SJSA1 (cell line): Measurements from ENCODE around the gene CD300C. TPM values are rescaled to one million over a fixed set of nuclear protein-coding genes. Genes with fewer than 3 reads are reported as not detected.
"Not testable (repeated sequence)": the region's sequence is repeated elsewhere in the genome, so short reads cannot be mapped to it uniquely, and the experiment has no call there.

ENCODE experiments used
- DNase-seq, 2 experiments: peaks; one replicate each; pipeline ENCODE4 v3.0.0-alpha.2; 2015 to 2020; ENCODE audit warnings: low spot score in 2 of 2, low read depth in 1 of 2
- H3K27ac ChIP-seq: fragments of 250-450 bp; sonication (Bioruptor Pico); 2 replicates; pipeline ENCODE4 v1.5.1; 2020; ENCODE audit warnings: mild to moderate bottlenecking, moderate library complexity
- H3K27me3 ChIP-seq: fragments of 250-450 bp; sonication (Bioruptor Pico); replicated peaks from 2 replicates; pipeline ENCODE4 v1.5.1; 2020; ENCODE audit warnings: mild to moderate bottlenecking, moderate library complexity
- H3K36me3 ChIP-seq: fragments of 250-450 bp; sonication (Bioruptor Pico); 2 replicates; pipeline ENCODE4 v1.5.1; 2020; ENCODE audit warnings: mild to moderate bottlenecking
- H3K4me1 ChIP-seq: fragments of 250-450 bp; sonication (Bioruptor Pico); replicated peaks from 2 replicates; pipeline ENCODE4 v1.6.1; 2021; ENCODE audit warnings: mild to moderate bottlenecking
- H3K4me3 ChIP-seq: fragments of 250-450 bp; sonication (Bioruptor Pico); 2 replicates; pipeline ENCODE4 v1.5.1; 2020; ENCODE audit warnings: mild to moderate bottlenecking
- H3K9me3 ChIP-seq: fragments of 250-450 bp; sonication (Bioruptor Pico); replicated peaks from 2 replicates; pipeline ENCODE4 v1.5.1; 2020; ENCODE audit warnings: mild to moderate bottlenecking
- total RNA-seq: library from RNA; depleted of rRNA; stranded (reverse); fragments of >200 nt; shearing (Covaris generic); gene quantifications from 2 replicates; pipeline ENCODE4 v1.2.3, GENCODE V29; 2014; rRNA removed

CD300C gene
- not detected in 2 replicates for total RNA-seq

GRCh38 chr17:74545843-74546230 lies at the start of gene CD300C:
CD300C (minus strand) TSS chr17:74546115; CDS start chr17:74545782, 333 bp downstream.
- no peak for DNase-seq
- H3K4me1 ChIP-seq, result no peaks in the 10 kb centered on the region

DNA sequence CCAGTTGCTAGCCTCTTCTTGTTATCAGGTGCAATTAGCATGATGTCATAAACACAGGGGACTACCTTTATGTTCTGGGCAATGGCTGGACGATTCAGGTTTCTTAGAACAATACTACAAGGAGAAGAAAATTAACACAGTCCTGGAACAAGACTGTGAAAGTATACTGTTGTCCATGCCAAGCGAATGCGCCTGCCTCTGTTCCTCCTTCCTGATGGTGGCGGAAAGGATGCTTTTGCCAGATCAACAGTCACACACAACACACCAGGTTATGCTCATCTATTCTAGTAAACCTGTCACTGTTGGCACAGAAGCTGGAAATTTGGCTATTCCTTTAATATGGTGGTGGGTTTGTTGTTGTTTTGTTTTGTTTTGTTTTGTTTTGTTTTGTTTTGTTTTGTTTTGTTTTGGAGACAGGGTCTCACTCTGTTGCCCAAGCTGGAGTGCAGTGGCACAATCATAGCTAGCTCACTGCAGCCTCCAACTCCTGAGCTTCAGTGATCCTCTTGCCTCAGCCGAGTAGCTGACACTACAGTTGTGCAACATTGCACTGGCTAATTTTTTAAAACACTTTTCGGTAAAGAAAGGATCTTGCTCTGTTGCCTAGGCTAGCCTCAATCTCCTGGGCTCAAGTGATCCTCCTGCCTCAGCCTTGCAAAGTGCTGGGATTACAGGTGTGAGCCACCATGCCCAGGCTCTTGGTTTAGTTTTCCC lies 49.3 kb upstream of the CD300C start:
- Histone ChIP-seq H3K27ac (no peak overlapping the region), H3K36me3 (no peaks in the 10 kb centered on the region), H3K4me1 (no peaks in the 10 kb centered on the region), H3K9me3 (no peaks in the 10 kb centered on the region), H3K4me3 (no peak overlapping the region), H3K27me3 (peaks cover 21% of the 10 kb centered on the region)
- no peak for DNase-seq

More at GRCh38 chr17:74545843-74546230, at the start of gene CD300C:
- no peaks in the 10 kb centered on the region for H3K36me3 ChIP-seq
- H3K27me3 ChIP-seq, result peaks cover 69% of the 10 kb centered on the region
- H3K9me3 ChIP-seq, result no peaks in the 10 kb centered on the region
- no peak within 1 kb of the TSS for H3K4me3 ChIP-seq
- H3K27ac ChIP-seq, result no peak within 1 kb of the TSS

- DNase-seq, result no peak
- H3K4me1 ChIP-seq, result no peaks in the 10 kb centered on the region
- H3K36me3 ChIP-seq, result no peaks in the 10 kb centered on the region
- no peaks in the 10 kb centered on the region for H3K9me3 ChIP-seq
- no peak within 1 kb of the TSS for H3K27ac ChIP-seq
- peaks cover 7% of the 10 kb centered on the region for H3K27me3 ChIP-seq
- no peak within 1 kb of the TSS for H3K4me3 ChIP-seq
Measured at GRCh38 chr17:74592087-74592990, 46.4 kb upstream of the CD300C start, which contains the start of gene CD300LD. CD300LD (minus strand) TSS chr17:74592283; CDS start chr17:74592202, 81 bp downstream.

DNA sequence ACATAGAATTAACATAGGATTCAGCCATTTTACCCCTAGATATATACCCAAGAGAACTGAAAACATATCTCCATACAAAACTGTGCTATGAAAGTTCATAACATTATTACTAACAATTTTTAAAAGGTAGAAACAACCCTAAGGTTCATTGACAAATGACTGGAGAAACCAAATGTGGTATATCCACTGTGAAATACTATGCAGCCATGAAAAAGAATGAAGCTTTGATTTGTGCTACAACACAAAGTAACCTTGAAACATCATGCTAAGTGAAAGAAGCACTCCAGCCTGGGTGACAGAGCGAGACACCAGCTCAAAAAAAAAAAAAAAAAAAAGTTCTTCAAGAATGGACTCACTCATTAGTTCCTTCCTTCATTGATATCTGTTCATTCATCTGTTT lies 45.6 kb upstream of the CD300C start:
- Histone ChIP-seq H3K9me3 (no peaks in the 10 kb centered on the region), H3K27ac (no peak overlapping the region), H3K36me3 (no peaks in the 10 kb centered on the region), H3K27me3 (peaks cover 9% of the 10 kb centered on the region), H3K4me1 (no peaks in the 10 kb centered on the region), H3K4me3 (no peak overlapping the region)
- no peak for DNase-seq

DNA sequence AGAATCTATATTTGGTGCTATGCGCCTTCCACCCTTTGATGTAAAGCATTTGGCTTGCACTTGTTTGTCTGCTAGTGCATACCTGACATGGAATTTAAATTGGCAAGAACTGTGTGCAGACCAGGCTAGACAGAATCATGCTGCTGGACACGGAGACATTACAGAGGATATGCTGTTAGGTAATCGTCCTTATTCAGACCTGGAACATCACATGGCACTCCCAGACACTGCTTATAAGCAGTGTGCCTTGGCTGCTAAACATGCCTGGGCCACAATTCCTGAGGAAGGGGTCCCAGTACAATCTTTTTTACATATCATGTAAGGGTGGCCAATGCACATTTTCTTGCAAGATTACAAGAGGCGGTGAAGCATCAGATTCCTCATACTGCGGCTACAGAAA lies 39.8 kb upstream of the CD300C start:
- Histone ChIP-seq H3K4me3 (no peak overlapping the region), H3K9me3 (no peaks in the 10 kb centered on the region), H3K27me3 (peaks cover 13% of the 10 kb centered on the region), H3K36me3 (no peaks in the 10 kb centered on the region), H3K4me1 (no peaks in the 10 kb centered on the region), H3K27ac (no peak overlapping the region)
- no peak for DNase-seq

GRCh38 chr17:74584292-74585060 lies 38.6 kb upstream of the CD300C start:
- no peak overlapping the region for H3K27ac ChIP-seq
- H3K36me3 ChIP-seq, result no peaks in the 10 kb centered on the region
- no peak for DNase-seq
- no peak overlapping the region for H3K4me3 ChIP-seq
- no peaks in the 10 kb centered on the region for H3K9me3 ChIP-seq
- H3K27me3 ChIP-seq, result peaks cover 13% of the 10 kb centered on the region
- H3K4me1 ChIP-seq, result no peaks in the 10 kb centered on the region

- no peak for DNase-seq
- Histone ChIP-seq H3K27me3 (peaks cover 16% of the 10 kb centered on the region), H3K4me1 (no peaks in the 10 kb centered on the region), H3K27ac (no peak overlapping the region), H3K4me3 (no peak overlapping the region), H3K9me3 (no peaks in the 10 kb centered on the region), H3K36me3 (no peaks in the 10 kb centered on the region)
Measured at GRCh38 chr17:74582633-74583032, 36.7 kb upstream of the CD300C start.

- DNase-seq, result no peak
- no peaks in the 10 kb centered on the region for H3K4me1 ChIP-seq
- H3K27ac ChIP-seq, result no peak overlapping the region
- H3K36me3 ChIP-seq, result no peaks in the 10 kb centered on the region
- peaks cover 10% of the 10 kb centered on the region for H3K27me3 ChIP-seq
- H3K4me3 ChIP-seq, result no peak overlapping the region
- no peaks in the 10 kb centered on the region for H3K9me3 ChIP-seq
Measured at GRCh38 chr17:74579900-74580299, 34.0 kb upstream of the CD300C start.

GRCh38 chr17:74578979-74579378 lies 33.1 kb upstream of the CD300C start:
- H3K9me3 ChIP-seq, result no peaks in the 10 kb centered on the region
- H3K27ac ChIP-seq, result no peak overlapping the region
- H3K4me1 ChIP-seq, result no peaks in the 10 kb centered on the region
- peaks cover 14% of the 10 kb centered on the region; the same call in 1 of the 2 replicates for H3K27me3 ChIP-seq
- no peak overlapping the region for H3K4me3 ChIP-seq
- no peaks in the 10 kb centered on the region for H3K36me3 ChIP-seq
- no peak for DNase-seq

GRCh38 chr17:74574489-74575142 lies 28.7 kb upstream of the CD300C start:
- H3K27ac ChIP-seq, result no peak overlapping the region
- H3K9me3 ChIP-seq, result no peaks in the 10 kb centered on the region
- H3K36me3 ChIP-seq, result no peaks in the 10 kb centered on the region
- no peak for DNase-seq
- peaks cover 3% of the 10 kb centered on the region for H3K4me1 ChIP-seq
- peaks cover 12% of the 10 kb centered on the region; the same call in 1 of the 2 replicates for H3K27me3 ChIP-seq
- no peak overlapping the region for H3K4me3 ChIP-seq

GRCh38 chr17:74573635-74574034 lies 27.7 kb upstream of the CD300C start:
- Histone ChIP-seq H3K4me1 (peaks cover 10% of the 10 kb centered on the region), H3K27me3 (peaks cover 12% of the 10 kb centered on the region; the same call in 1 of the 2 replicates)
- DNase-seq, H3K4me3 ChIP-seq, H3K27ac ChIP-seq, H3K36me3 ChIP-seq, H3K9me3 ChIP-seq: not testable (repeated sequence)

- Histone ChIP-seq H3K9me3 (no peaks in the 10 kb centered on the region), H3K27me3 (peaks cover 8% of the 10 kb centered on the region; the same call in 1 of the 2 replicates), H3K4me3 (no peak overlapping the region), H3K4me1 (peaks cover 10% of the 10 kb centered on the region), H3K27ac (no peak overlapping the region), H3K36me3 (no peaks in the 10 kb centered on the region)
- no peak for DNase-seq
Measured at GRCh38 chr17:74573169-74573568, 27.3 kb upstream of the CD300C start.
